Osteoblast (primary cell): ENCODE data around the gene BTBD1. TPM values are rescaled to one million over a fixed set of nuclear protein-coding genes. Genes with fewer than 3 reads are reported as not detected.
"Not testable (repeated sequence)": the region's sequence is repeated elsewhere in the genome, so short reads cannot be mapped to it uniquely, and the experiment has no call there.

Experiments used
- DNase-seq: peaks from one replicate; pipeline ENCODE4 v3.0.0; 2011; ENCODE audit warnings: low spot score, mixed read lengths; ENCODE audit not compliant: insufficient read length; ENCODE audit errors: missing footprints
- H2AFZ ChIP-seq: 2 replicates; pipeline ENCODE4 v1.6.0; 2011; ENCODE audit warnings: mild to moderate bottlenecking, low read length
- H3K27ac ChIP-seq: 2 replicates; pipeline ENCODE4 v1.5.1; 2011; ENCODE audit warnings: mild to moderate bottlenecking, low read depth, low read length, moderate library complexity
- H3K27me3 ChIP-seq: 2 replicates; pipeline ENCODE4 v1.6.0; 2012; ENCODE audit warnings: mild to moderate bottlenecking, control low read depth, inconsistent platforms, low read length, moderate library complexity; ENCODE audit not compliant: insufficient read depth
- H3K36me3 ChIP-seq: 2 replicates; pipeline ENCODE4 v1.5.1; 2011; ENCODE audit warnings: mild to moderate bottlenecking, low read length, control low read depth, moderate library complexity; ENCODE audit not compliant: insufficient read depth
- H3K4me1 ChIP-seq: 2 replicates; pipeline ENCODE4 v1.5.1; 2011; ENCODE audit warnings: mild to moderate bottlenecking, low read length, control low read depth, moderate library complexity; ENCODE audit not compliant: insufficient read depth
- H3K4me2 ChIP-seq: 2 replicates; pipeline ENCODE4 v1.6.0; 2011; ENCODE audit warnings: mild to moderate bottlenecking, low read length; ENCODE audit not compliant: insufficient read depth
- H3K4me3 ChIP-seq: fragments of 200-600 bp; sonication (generic); 3 replicates; pipeline ENCODE4 v1.5.1; 2012; ENCODE audit warnings: mild to moderate bottlenecking, low read length, inconsistent platforms; ENCODE audit not compliant: insufficient read depth
- H3K79me2 ChIP-seq: 2 replicates; pipeline ENCODE4 v1.6.0; 2012; ENCODE audit warnings: mild to moderate bottlenecking, low read length, control low read depth, inconsistent platforms; ENCODE audit not compliant: insufficient read depth
- H3K9me3 ChIP-seq: 2 replicates; pipeline ENCODE4 v1.5.1; 2011; ENCODE audit warnings: low read depth, low read length, control low read depth
- H4K20me1 ChIP-seq: 2 replicates; pipeline ENCODE4 v1.6.0; 2012; ENCODE audit warnings: mild to moderate bottlenecking, low read length, control low read depth; ENCODE audit not compliant: insufficient read depth
- CTCF ChIP-seq: IDR thresholded peaks from 2 replicates; pipeline ENCODE4 v1.5.1; 2011; ENCODE audit warnings: mild to moderate bottlenecking, low read depth, low read length, moderate library complexity; ENCODE audit errors: extremely low read depth
- total RNA-seq: library from RNA; depleted of rRNA; stranded (reverse); fragments of >200 nt; gene quantifications from 2 replicates; pipeline ENCODE4 v1.2.3, GENCODE V29; 2012

The BTBD1 gene
- total RNA-seq, 1 donor: 88.3 TPM

GRCh38 chr15:83087576-83087975 is 20.5 kb upstream of the BTBD1 start:
- Histone ChIP-seq H4K20me1 (no peaks in the 10 kb centered on the region), H3K9me3 (no peaks in the 10 kb centered on the region), H3K4me1 (no peaks in the 10 kb centered on the region), H3K4me2 (no peak overlapping the region), H3K36me3 (no peaks in the 10 kb centered on the region), H2AFZ (no peak overlapping the region), H3K4me3 (no peak overlapping the region), H3K27me3 (peaks cover 5% of the 10 kb centered on the region), H3K27ac (no peak overlapping the region), H3K79me2 (no peaks in the 10 kb centered on the region)
- DNase-seq: no peak
- TF ChIP-seq CTCF: no peak

GRCh38 chr15:83085864-83086552 is 19.0 kb upstream of the BTBD1 start:
- H3K27me3 ChIP-seq, H3K9me3 ChIP-seq, H3K4me1 ChIP-seq, H3K79me2 ChIP-seq, H3K36me3 ChIP-seq, H3K27ac ChIP-seq, DNase-seq, H2AFZ ChIP-seq, H3K4me2 ChIP-seq, H4K20me1 ChIP-seq, H3K4me3 ChIP-seq: not testable (repeated sequence)

GRCh38 chr15:83085461-83085860 is 18.4 kb upstream of the BTBD1 start:
- not testable (repeated sequence) for H3K4me1 ChIP-seq, H3K4me3 ChIP-seq, H2AFZ ChIP-seq, DNase-seq, H3K9me3 ChIP-seq, H3K4me2 ChIP-seq, H3K27me3 ChIP-seq, H4K20me1 ChIP-seq, H3K79me2 ChIP-seq, H3K36me3 ChIP-seq, H3K27ac ChIP-seq

GRCh38 chr15:83082730-83083386 is 15.8 kb upstream of the BTBD1 start:
- TF ChIP-seq CTCF: no peak
- peaks cover 12% of the 10 kb centered on the region for H3K27me3 ChIP-seq
- H3K4me2 ChIP-seq: no peak overlapping the region
- no peaks in the 10 kb centered on the region for H3K79me2 ChIP-seq
- H3K9me3 ChIP-seq: no peaks in the 10 kb centered on the region
- H3K4me3 ChIP-seq: no peak overlapping the region
- no peaks in the 10 kb centered on the region for H4K20me1 ChIP-seq
- no peaks in the 10 kb centered on the region for H3K36me3 ChIP-seq
- no peak for DNase-seq
- no peak overlapping the region for H3K27ac ChIP-seq
- H2AFZ ChIP-seq: no peak overlapping the region
- H3K4me1 ChIP-seq: no peaks in the 10 kb centered on the region
